IPS-15b (cell line): Measurements from ENCODE around the gene TMC6.
"Not testable (repeated sequence)": the region's sequence is repeated elsewhere in the genome, so short reads cannot be mapped to it uniquely, and the experiment has no call there.

Source experiments
- H3K27me3 ChIP-seq: one replicate; pipeline ENCODE4 v1.6.1; 2013; ENCODE audit warnings: low read length; ENCODE audit not compliant: control insufficient read depth, insufficient read depth
- H3K36me3 ChIP-seq: one replicate; pipeline ENCODE4 v1.6.1; 2013; ENCODE audit warnings: low read length; ENCODE audit not compliant: control insufficient read depth, insufficient read depth
- H3K4me1 ChIP-seq: one replicate; pipeline ENCODE4 v1.6.1; 2013; ENCODE audit warnings: mild to moderate bottlenecking, low read length; ENCODE audit not compliant: control insufficient read depth, insufficient read depth
- H3K4me3 ChIP-seq: one replicate; pipeline ENCODE4 v1.5.1; 2013; ENCODE audit warnings: low read depth, low read length
- H3K9ac ChIP-seq: one replicate; pipeline ENCODE4 v1.6.1; 2013; ENCODE audit warnings: low read depth, mild to moderate bottlenecking, low read length
- H3K9me3 ChIP-seq: one replicate; pipeline ENCODE4 v1.6.1; 2013; ENCODE audit warnings: mild to moderate bottlenecking, low read length; ENCODE audit not compliant: control insufficient read depth, insufficient read depth

The TMC6 gene

GRCh38 chr17:78123258-78123929 is 5.2 kb downstream of the TMC6 start:
- Histone ChIP-seq H3K4me1 (peaks cover 4% of the 10 kb centered on the region), H3K9ac (no peak overlapping the region), H3K36me3 (peaks cover 36% of the 10 kb centered on the region), H3K4me3 (no peak overlapping the region), H3K9me3 (no peaks in the 10 kb centered on the region), H3K27me3 (no peaks in the 10 kb centered on the region)

GRCh38 chr17:78122931-78123249 is 5.7 kb downstream of the TMC6 start:
- no peaks in the 10 kb centered on the region for H3K9me3 ChIP-seq
- peaks cover 36% of the 10 kb centered on the region for H3K36me3 ChIP-seq
- no peak overlapping the region for H3K9ac ChIP-seq
- H3K27me3 ChIP-seq = no peaks in the 10 kb centered on the region
- H3K4me1 ChIP-seq = peaks cover 4% of the 10 kb centered on the region
- H3K4me3 ChIP-seq = no peak overlapping the region

GRCh38 chr17:78122216-78122930 is 6.2 kb downstream of the TMC6 start:
- Histone ChIP-seq H3K4me1 (peaks cover 4% of the 10 kb centered on the region), H3K27me3 (no peaks in the 10 kb centered on the region), H3K4me3 (no peak overlapping the region), H3K9ac (no peak overlapping the region), H3K36me3 (peaks cover 36% of the 10 kb centered on the region), H3K9me3 (no peaks in the 10 kb centered on the region)

- Histone ChIP-seq H3K4me1 (no peaks in the 10 kb centered on the region), H3K4me3 (no peak overlapping the region), H3K9ac (no peak overlapping the region), H3K36me3 (peaks cover 36% of the 10 kb centered on the region), H3K27me3 (no peaks in the 10 kb centered on the region), H3K9me3 (no peaks in the 10 kb centered on the region)
Measured at GRCh38 chr17:78121801-78122215, 6.7 kb downstream of the TMC6 start.

GRCh38 chr17:78120971-78121800 is 7.4 kb downstream of the TMC6 start:
- Histone ChIP-seq H3K9me3 (no peaks in the 10 kb centered on the region), H3K36me3 (peaks cover 36% of the 10 kb centered on the region), H3K4me1 (no peaks in the 10 kb centered on the region), H3K9ac (no peak overlapping the region), H3K4me3 (no peak overlapping the region), H3K27me3 (no peaks in the 10 kb centered on the region)

GRCh38 chr17:78120537-78120936 is 8.0 kb downstream of the TMC6 start:
- no peak overlapping the region for H3K4me3 ChIP-seq
- H3K27me3 ChIP-seq = no peaks in the 10 kb centered on the region
- no peaks in the 10 kb centered on the region for H3K4me1 ChIP-seq
- H3K9me3 ChIP-seq = no peaks in the 10 kb centered on the region
- peaks cover 33% of the 10 kb centered on the region for H3K36me3 ChIP-seq
- no peak overlapping the region for H3K9ac ChIP-seq

GRCh38 chr17:78118801-78119241 is 9.7 kb downstream of the TMC6 start:
- no peak overlapping the region for H3K9ac ChIP-seq
- no peaks in the 10 kb centered on the region for H3K4me1 ChIP-seq
- H3K9me3 ChIP-seq = no peaks in the 10 kb centered on the region
- no peak overlapping the region for H3K4me3 ChIP-seq
- H3K36me3 ChIP-seq = peaks cover 36% of the 10 kb centered on the region
- H3K27me3 ChIP-seq = no peaks in the 10 kb centered on the region

GRCh38 chr17:78117027-78117981 is 11.3 kb downstream of the TMC6 start:
- Histone ChIP-seq H3K36me3 (peaks cover 22% of the 10 kb centered on the region), H3K9ac (no peak overlapping the region), H3K27me3 (no peaks in the 10 kb centered on the region), H3K4me3 (no peak overlapping the region), H3K4me1 (no peaks in the 10 kb centered on the region), H3K9me3 (no peaks in the 10 kb centered on the region)

- no peaks in the 10 kb centered on the region for H3K27me3 ChIP-seq
- H3K4me1 ChIP-seq = no peaks in the 10 kb centered on the region
- no peak overlapping the region for H3K4me3 ChIP-seq
- H3K9me3 ChIP-seq = no peaks in the 10 kb centered on the region
- no peak overlapping the region for H3K9ac ChIP-seq
- H3K36me3 ChIP-seq = peaks cover 19% of the 10 kb centered on the region
Measured at GRCh38 chr17:78116411-78116810, 12.1 kb downstream of the TMC6 start.

- not testable (repeated sequence) for H3K9me3 ChIP-seq, H3K27me3 ChIP-seq, H3K4me3 ChIP-seq, H3K9ac ChIP-seq, H3K4me1 ChIP-seq
- H3K36me3 ChIP-seq = peaks cover 16% of the 10 kb centered on the region
Measured at GRCh38 chr17:78115803-78116202, 12.8 kb downstream of the TMC6 start.
